Pulmonary artery endothelial cell (primary cell): ENCODE data around the gene PTPRD. TPM values are rescaled to one million over a fixed set of nuclear protein-coding genes. Genes with fewer than 3 reads are reported as not detected.

ENCODE experiments used
- DNase-seq: peaks from one replicate; pipeline ENCODE4 v3.0.0-alpha.2; 2011; ENCODE audit warnings: low read depth, low spot score
- total RNA-seq: library from RNA; depleted of rRNA; stranded (reverse); fragments of >200 nt; gene quantifications from 2 replicates; pipeline ENCODE4 v1.2.3, GENCODE V29; 2014

Gene PTPRD
- total RNA-seq, 1 donor from 2014 or later, result 1.5 TPM

- no peak for DNase-seq
Observed at GRCh38 chr9:10054456-10054855, 558.3 kb downstream of the PTPRD start.

DNA sequence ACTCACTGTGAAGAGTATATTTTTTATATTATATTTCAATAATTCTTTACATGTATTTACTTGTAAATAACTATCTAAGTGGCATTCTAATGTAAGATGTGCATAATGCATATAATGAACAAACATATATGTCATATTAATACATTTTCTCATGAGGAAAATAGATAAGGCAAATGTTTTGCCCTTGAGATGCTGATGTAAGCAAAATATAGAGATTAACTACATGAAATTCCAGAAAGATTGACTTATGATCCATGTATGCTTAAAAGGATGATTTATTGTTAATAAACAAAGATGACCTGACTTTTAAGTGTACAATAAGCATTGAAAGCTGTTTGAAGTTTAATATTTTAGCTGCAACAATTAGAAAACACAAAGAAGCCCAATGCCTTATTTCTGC lies 559.9 kb downstream of the PTPRD start:
- no peak for DNase-seq

GRCh38 chr9:10052181-10052580 lies 560.6 kb downstream of the PTPRD start:
- no peak for DNase-seq

GRCh38 chr9:10050016-10050415 lies 562.8 kb downstream of the PTPRD start:
- DNase-seq, result no peak

DNA sequence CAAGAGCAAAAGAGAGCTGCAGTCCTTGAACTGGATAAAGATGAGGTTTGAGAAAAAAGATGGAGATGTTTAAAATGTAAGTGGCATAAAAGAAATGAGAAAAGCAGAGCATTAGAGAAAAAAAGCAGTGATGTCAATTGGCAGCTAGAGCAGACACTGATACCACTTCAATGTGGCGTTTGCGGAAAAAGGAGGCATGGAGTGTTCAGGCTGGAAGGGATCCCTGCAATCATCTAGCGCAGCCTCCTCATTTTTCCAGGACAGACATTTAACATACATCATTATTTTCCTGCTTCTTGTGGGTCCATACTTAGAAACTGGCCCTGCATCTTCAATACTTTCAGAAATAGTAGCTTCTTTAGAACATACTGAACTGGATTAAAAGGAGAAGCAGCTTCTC lies 563.8 kb downstream of the PTPRD start:
- no peak for DNase-seq

DNA sequence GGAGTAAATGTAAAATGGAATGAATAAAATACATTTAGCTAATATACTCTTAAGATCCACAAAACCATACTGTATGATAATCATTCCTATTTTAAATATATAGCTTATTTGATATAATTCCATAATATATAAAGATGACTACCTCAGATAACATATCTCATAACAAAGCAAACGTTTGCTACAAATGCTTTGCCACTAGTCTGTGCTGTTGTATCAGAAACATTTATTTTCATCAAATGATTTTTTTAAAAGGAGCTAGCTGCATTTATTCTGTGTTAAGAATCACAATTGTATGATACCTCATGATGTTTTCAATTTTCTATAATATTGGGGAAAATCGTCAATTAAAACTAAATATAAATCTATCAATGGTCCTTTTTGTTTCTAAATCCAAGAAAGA lies 567.2 kb downstream of the PTPRD start:
- no peak for DNase-seq

GRCh38 chr9:10041726-10042229 lies 571.0 kb downstream of the PTPRD start:
- DNase-seq, result no peak

DNA sequence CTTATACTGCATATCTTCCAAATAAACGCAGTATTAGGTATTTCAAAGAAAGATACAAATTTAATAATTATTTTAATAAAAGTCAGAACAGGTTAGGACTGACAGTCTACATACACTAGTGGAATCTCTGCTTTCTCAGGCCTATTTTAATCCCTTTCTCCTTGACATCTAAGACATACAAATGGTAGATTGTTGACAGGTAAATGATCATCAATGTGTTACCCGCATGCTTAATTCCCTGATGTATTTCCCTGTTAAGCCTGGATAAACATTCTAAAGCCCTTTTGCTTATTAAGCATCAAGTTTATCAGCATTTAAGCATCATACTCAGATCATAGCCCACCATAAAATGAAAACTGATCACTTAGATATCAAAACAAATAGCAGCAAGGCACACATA lies 576.7 kb downstream of the PTPRD start:
- no peak for DNase-seq

GRCh38 chr9:10032166-10032565 lies 580.6 kb downstream of the PTPRD start:
- no peak for DNase-seq

GRCh38 chr9:10026443-10026984 lies 586.3 kb downstream of the PTPRD start:
- no peak for DNase-seq

- DNase-seq, result no peak
Observed at GRCh38 chr9:10015755-10016154, 597.0 kb downstream of the PTPRD start.

GRCh38 chr9:10014889-10015288 lies 597.9 kb downstream of the PTPRD start:
- DNase-seq, result no peak

GRCh38 chr9:10009401-10009800 lies 603.4 kb downstream of the PTPRD start:
- DNase-seq, result no peak

- DNase-seq, result no peak
Observed at GRCh38 chr9:10008101-10008799, 604.6 kb downstream of the PTPRD start.

DNA sequence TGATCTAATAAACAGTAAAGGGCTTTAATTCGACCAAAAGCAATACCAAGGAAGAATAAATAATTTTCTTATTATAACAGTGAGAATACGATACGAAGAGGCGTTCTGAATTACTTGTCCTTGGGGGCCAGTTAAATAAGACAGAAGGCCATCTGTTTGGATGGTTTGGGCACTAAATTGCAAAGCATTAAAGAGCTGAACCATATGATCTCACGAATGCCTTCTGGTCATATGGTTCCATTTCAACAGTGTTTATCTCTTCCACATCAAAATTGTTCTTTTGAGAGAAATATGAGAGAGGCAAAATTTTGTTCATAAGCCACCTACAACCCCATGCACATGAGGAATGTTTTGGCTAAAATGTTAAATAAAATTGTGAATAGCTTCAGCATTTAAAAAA lies 605.4 kb downstream of the PTPRD start:
- no peak for DNase-seq

DNA sequence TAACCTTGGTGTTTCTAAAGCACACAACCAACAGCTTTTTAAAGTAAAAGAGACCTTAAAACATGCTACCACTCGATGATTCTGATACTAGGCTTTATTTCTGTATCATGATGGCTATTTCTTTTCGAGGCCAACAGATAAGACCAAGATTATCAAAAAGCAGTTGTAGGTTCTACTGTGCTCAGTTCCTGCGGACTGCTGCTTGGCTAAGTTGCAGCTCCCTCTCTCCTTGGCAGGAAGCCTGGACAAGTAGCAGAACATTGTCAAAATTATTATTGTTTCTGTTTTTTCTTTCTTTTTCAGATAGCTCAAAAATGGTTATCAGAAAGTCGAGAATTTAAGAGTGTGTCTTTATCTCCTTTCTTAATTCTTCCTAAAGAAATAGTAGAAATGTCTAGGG lies 607.6 kb downstream of the PTPRD start:
- DNase-seq, result no peak

GRCh38 chr9:10003047-10003446 lies 609.8 kb downstream of the PTPRD start:
- DNase-seq, result no peak

DNA sequence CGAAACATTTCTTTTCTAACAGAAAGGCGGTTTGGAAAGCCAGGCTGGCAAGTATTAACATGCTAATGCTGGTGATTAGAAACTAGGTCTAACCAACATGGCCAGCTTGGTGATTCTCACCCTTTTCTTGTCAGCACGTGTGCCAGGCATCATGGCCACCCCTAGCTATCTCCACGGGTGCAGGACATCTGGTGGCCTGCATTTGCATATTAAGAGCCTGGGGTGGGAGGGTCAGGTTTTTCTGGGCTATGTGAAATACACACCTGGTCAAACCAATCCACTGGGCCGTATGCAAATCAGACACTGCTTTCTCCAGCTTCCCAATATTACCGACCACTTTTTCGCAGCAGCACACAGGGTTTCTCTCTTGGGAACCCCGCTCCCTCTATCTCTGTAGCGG lies 612.1 kb downstream of the PTPRD start:
- DNase-seq, result no peak

DNA sequence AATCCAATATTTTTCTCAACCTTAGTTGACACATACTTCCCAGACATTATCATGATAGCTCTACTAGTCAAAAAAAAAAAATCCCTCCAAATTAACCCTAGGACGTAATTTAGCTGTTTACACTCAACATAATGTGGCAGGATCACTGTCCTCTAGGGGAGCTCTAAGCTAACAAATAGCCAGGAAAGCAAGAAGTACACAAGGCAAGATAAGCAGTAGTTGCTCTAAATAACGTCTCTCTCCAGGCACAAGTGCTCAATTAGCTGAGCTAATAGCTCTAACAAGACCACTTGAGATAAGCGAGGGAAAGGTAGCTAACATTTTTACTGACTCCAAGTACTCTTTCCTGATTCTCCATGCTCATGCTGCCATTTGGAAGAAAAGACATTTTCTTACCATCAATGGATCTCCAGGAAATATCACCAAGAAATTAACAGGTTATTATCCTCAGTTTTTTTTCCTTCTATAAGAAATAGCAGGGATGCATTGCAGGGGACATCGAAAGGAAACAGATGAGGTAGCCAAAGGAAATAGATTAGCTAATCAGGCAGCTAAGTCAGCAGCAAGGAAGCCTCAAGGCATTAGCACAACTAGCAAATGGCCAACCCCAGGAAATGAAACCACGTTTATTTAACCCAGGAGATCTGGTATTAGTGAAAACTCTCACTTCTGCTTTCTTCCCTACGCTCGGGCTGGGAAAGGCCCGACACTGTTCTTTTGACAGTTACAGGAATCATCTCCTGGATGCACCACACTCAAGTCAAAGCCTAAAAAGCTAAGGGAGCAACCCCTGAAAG lies 614.1 kb downstream of the PTPRD start:
- DNase-seq, result no peak

DNA sequence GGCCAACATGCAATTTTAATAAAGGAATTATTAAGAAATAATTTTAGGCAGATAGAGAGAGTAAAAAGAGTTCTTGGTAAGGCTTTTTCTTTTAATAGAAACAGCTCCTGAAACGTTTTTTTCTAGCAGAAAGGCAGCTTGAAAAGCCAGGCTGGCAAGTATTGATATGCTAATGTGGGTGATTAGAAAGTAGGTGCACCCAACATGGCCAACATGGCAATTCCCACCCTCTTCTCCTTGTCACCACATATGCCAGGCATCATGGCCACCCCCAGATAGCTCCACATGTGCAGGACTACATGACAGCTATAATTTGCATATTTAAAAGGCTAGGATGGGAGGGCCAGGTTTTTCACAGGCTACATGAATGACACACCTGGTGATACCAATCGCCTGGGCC lies 615.2 kb downstream of the PTPRD start:
- no peak for DNase-seq

DNA sequence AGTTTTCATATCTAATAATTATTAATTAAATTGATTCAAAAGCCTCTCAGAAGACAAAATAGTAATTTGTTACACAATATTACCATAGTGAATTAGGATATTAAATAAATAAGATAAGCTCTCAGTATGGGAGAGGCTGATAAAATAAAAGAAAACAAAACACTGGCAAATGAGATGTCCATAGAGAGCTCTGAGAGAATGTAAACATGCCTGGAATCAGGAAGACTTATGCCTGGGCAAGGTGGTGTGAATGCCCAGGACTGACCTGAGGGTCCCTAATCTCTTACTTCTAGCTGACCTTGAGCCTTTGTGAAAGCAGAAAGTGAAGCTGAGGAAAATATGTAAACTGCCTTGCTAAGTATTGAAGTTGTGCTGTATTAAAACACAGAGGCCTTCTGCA lies 616.5 kb downstream of the PTPRD start:
- DNase-seq, result no peak

DNA sequence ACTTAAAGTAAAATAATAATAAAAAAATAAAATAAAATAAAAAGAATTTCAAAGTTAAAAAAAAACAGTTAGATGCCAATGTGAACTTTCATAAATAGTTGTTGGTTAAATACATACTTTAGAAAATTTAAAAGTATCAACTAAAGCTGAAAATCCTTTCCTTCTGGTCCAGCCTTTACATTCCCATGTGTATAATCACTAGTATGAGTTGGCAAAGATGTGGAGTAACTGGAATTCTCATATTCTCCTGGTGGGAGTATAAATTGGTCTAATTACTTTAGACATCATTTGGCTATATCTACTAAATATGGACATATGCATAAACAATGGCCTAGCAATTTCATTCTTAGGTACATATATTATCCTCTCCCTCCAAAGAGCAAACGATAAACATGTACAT lies 619.9 kb downstream of the PTPRD start:
- no peak for DNase-seq

DNA sequence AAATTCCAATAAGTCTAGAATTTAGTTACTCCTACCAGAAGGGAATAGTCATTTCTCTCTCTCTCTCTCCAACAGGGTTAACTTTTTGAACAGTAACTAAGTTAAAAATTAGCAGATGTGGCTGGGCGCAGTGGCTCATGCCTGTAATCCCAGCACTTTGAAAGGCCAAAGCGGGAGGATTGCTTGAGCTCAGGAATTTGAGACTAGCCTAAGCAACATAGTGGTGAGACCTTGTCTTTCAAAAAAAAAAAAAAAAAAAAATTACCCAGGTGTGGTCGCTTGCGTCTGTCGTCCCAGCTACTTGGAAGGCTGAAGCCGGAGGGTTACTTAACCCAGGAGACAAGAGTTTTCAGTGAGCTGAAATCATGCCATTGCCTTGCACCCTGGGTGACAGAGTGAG lies 639.7 kb downstream of the PTPRD start:
- no peak for DNase-seq
